HFFc6 (cell line): ENCODE results near the gene LEUTX. TPM values are rescaled to one million over a fixed set of nuclear protein-coding genes. Genes with fewer than 3 reads are reported as not detected.

ENCODE experiments used
- DNase-seq: peaks from one replicate; pipeline ENCODE4 v3.0.0-alpha.2; 2018
- H3K27ac Mint-ChIP-seq: 2 replicates; pipeline ENCODE4 v1.8.0; 2020; ENCODE audit warnings: mild to moderate bottlenecking, mixed read lengths
- H3K27me3 Mint-ChIP-seq: 2 replicates; pipeline ENCODE4 v1.8.0; 2021; ENCODE audit warnings: mild to moderate bottlenecking, moderate library complexity, mixed read lengths; ENCODE audit not compliant: insufficient read depth
- H3K36me3 Mint-ChIP-seq: 2 replicates; pipeline ENCODE4 v1.8.0; 2021; ENCODE audit warnings: low read depth, mixed read lengths
- H3K4me1 Mint-ChIP-seq: 2 replicates; pipeline ENCODE4 v1.8.0; 2020; ENCODE audit warnings: low read depth, mixed read lengths
- H3K4me3 Mint-ChIP-seq: 2 replicates; pipeline ENCODE4 v1.8.0; 2020; ENCODE audit warnings: mild to moderate bottlenecking, moderate library complexity, mixed read lengths
- H3K9me3 Mint-ChIP-seq: 2 replicates; pipeline ENCODE4 v1.8.0; 2020; ENCODE audit warnings: mild to moderate bottlenecking, mixed read lengths
- CTCF ChIP-seq: fragments of 200-600 bp; sonication (generic); IDR thresholded peaks from 2 replicates; pipeline ENCODE4 v1.5.0; 2021; ENCODE audit warnings: antibody characterized with exemption, mild to moderate bottlenecking
- total RNA-seq, 6 experiments: library from RNA; stranded (reverse); fragmentation: NEBNext Ultra II Directional; extraction: Animal tissue kit (Norgen Biotek cat#: 25700); gene quantifications; 2 replicates in 1 of 6; 3 replicates in 5 of 6; pipeline ENCODE4 v1.2.3, GENCODE V29; 2021

Gene LEUTX
- total RNA-seq, 6 experiments from 2014 or later = not detected

DNA sequence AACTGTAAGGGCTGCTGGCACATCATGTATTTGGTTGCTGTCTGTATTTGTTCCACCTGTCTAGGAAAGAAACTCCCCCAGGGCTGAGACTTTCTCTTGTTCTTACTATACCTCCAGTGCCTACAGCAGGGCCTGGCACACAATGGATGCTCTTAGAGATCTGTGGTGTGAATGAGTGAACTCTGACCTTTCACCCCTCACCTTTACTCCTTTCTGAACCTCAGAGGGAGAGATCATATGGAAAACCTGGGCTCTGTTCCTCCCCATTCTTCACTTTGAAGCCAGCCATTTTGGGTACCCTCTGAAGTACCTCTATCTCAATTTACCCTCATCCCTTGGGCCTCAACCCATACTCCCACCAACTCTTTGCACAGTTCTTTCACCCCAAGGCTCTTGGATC, 52.2 kb downstream of the LEUTX start:
- Mint-ChIP-seq H3K9me3 (no peaks in the 10 kb centered on the region), H3K27me3 (peaks cover 2% of the 10 kb centered on the region)

GRCh38 chr19:39831679-39832078, 53.0 kb downstream of the LEUTX start:
- DNase-seq = no peak
- Mint-ChIP-seq H3K9me3 (no peaks in the 10 kb centered on the region), H3K4me3 (no peak overlapping the region), H3K27me3 (peaks cover 2% of the 10 kb centered on the region), H3K27ac (peak overlapping the region; percentile 80; the same call in 1 of the 2 replicates), H3K4me1 (peaks cover 27% of the 10 kb centered on the region), H3K36me3 (peaks cover 48% of the 10 kb centered on the region)
- TF ChIP-seq CTCF = no peak

More for the DNA sequence above, 52.2 kb downstream of the LEUTX start:
- no peak for DNase-seq
- H3K36me3 Mint-ChIP-seq = peaks cover 44% of the 10 kb centered on the region
- no peak overlapping the region for H3K4me3 Mint-ChIP-seq
- peak overlapping the region; percentile 6 for H3K27ac Mint-ChIP-seq
- TF ChIP-seq CTCF = no peak
- H3K4me1 Mint-ChIP-seq = peaks cover 27% of the 10 kb centered on the region

GRCh38 chr19:39832341-39833083, 53.9 kb downstream of the LEUTX start:
- TF ChIP-seq CTCF = no peak
- Mint-ChIP-seq H3K27ac (peak overlapping the region; percentile 80), H3K4me1 (peaks cover 27% of the 10 kb centered on the region), H3K9me3 (no peaks in the 10 kb centered on the region), H3K27me3 (peaks cover 2% of the 10 kb centered on the region), H3K36me3 (peaks cover 54% of the 10 kb centered on the region), H3K4me3 (peak overlapping the region; percentile 79)
- no peak for DNase-seq

- no peak for TF ChIP-seq CTCF
- Mint-ChIP-seq H3K27ac (peak overlapping the region; percentile 80), H3K27me3 (peaks cover 2% of the 10 kb centered on the region), H3K36me3 (peaks cover 59% of the 10 kb centered on the region), H3K9me3 (no peaks in the 10 kb centered on the region), H3K4me3 (peak overlapping the region; percentile 79), H3K4me1 (peaks cover 27% of the 10 kb centered on the region)
- DNase-seq = no peak
Measured at GRCh38 chr19:39833160-39833463, 54.5 kb downstream of the LEUTX start.

- H3K36me3 Mint-ChIP-seq = peaks cover 55% of the 10 kb centered on the region
- peak within 1 kb of the TSS; percentile 80 for H3K27ac Mint-ChIP-seq
- no peaks in the 10 kb centered on the region for H3K9me3 Mint-ChIP-seq
- no peak for TF ChIP-seq CTCF
- peak; percentile 93 for DNase-seq
- H3K4me3 Mint-ChIP-seq = peak within 1 kb of the TSS; percentile 84
- H3K27me3 Mint-ChIP-seq = peaks cover 2% of the 10 kb centered on the region
- peaks cover 27% of the 10 kb centered on the region for H3K4me1 Mint-ChIP-seq
Measured at GRCh38 chr19:39833464-39834286, 55.0 kb downstream of the LEUTX start, which contains the start of gene DYRK1B. Gene DYRK1B (minus strand): TSS chr19:39834162. CDS start chr19:39831867, 2,295 bp downstream.
